ENCODE data around the gene FRRS1L.

FRRS1L gene

GRCh38 chr9:109149089-109149488, 18.0 kb downstream of the FRRS1L start:
- no peak for DNase-seq (ENCODE audit: low spot score)
- no peak for TF ChIP-seq CTCF (IDR thresholded peaks at IDR 0.05; ENCODE audit: extremely low read depth, missing control alignments)

GRCh38 chr9:109145051-109145450, 22.0 kb downstream of the FRRS1L start:
- no peak for DNase-seq (ENCODE audit: low spot score)
- TF ChIP-seq CTCF (IDR thresholded peaks at IDR 0.05; ENCODE audit: extremely low read depth, missing control alignments), result no peak

GRCh38 chr9:109143881-109144562, 23.0 kb downstream of the FRRS1L start:
- peak; percentile 64 for DNase-seq (ENCODE audit: low spot score)

GRCh38 chr9:109141375-109141774, 25.7 kb downstream of the FRRS1L start:
- DNase-seq (ENCODE audit: low spot score), result no peak
- TF ChIP-seq CTCF (IDR thresholded peaks at IDR 0.05; ENCODE audit: extremely low read depth, missing control alignments), result no peak

More at GRCh38 chr9:109143881-109144562, 23.0 kb downstream of the FRRS1L start:
- peak; percentile 20 for TF ChIP-seq CTCF (IDR thresholded peaks at IDR 0.05; ENCODE audit: extremely low read depth, missing control alignments)

- no peak for DNase-seq (ENCODE audit: low spot score)
- no peak for TF ChIP-seq CTCF (IDR thresholded peaks at IDR 0.05; ENCODE audit: extremely low read depth, missing control alignments)
Observed at GRCh38 chr9:109139851-109140250, 27.2 kb downstream of the FRRS1L start.

GRCh38 chr9:109138421-109138820, 28.6 kb downstream of the FRRS1L start:
- no peak for TF ChIP-seq CTCF (IDR thresholded peaks at IDR 0.05; ENCODE audit: extremely low read depth, missing control alignments)
- DNase-seq (ENCODE audit: low spot score), result no peak

- no peak for DNase-seq (ENCODE audit: low spot score)
- TF ChIP-seq CTCF (IDR thresholded peaks at IDR 0.05; ENCODE audit: extremely low read depth, missing control alignments), result no peak
Observed at GRCh38 chr9:109134167-109134578, 32.9 kb downstream of the FRRS1L start.

Data from GM20000 (cell line).